CD4-positive, alpha-beta T cell treated with Interleukin-17A for 4 hours (primary cell): ENCODE data around the gene RPL11.
"Not testable (repeated sequence)": the region's sequence is repeated elsewhere in the genome, so short reads cannot be mapped to it uniquely, and the experiment has no call there.

Experiments used
- DNase-seq: peaks from one replicate; pipeline ENCODE4 v3.0.0-alpha.2; 2020; ENCODE audit warnings: mixed read lengths

Gene RPL11

GRCh38 chr1:23687680-23688079 is 3.9 kb upstream of the RPL11 start:
- not testable (repeated sequence) for DNase-seq

GRCh38 chr1:23688281-23688680 is 3.3 kb upstream of the RPL11 start:
- DNase-seq = not testable (repeated sequence)

- no peak for DNase-seq
Measured at GRCh38 chr1:23692308-23692871, 784 bp downstream of the RPL11 start.

- DNase-seq = no peak
Measured at GRCh38 chr1:23693599-23693998, 2.0 kb downstream of the RPL11 start.

- DNase-seq = no peak
Measured at GRCh38 chr1:23694371-23694770, 2.8 kb downstream of the RPL11 start.

- DNase-seq = no peak
Measured at GRCh38 chr1:23695667-23696066, 4.1 kb downstream of the RPL11 start.

- DNase-seq = no peak
Measured at GRCh38 chr1:23696335-23696989, 4.9 kb downstream of the RPL11 start.

- DNase-seq = no peak
Measured at GRCh38 chr1:23698466-23698865, 6.9 kb downstream of the RPL11 start.

GRCh38 chr1:23699280-23700179 is 7.9 kb downstream of the RPL11 start:
- no peak for DNase-seq

GRCh38 chr1:23701310-23701709 is 9.7 kb downstream of the RPL11 start:
- DNase-seq = no peak

- no peak for DNase-seq
Measured at GRCh38 chr1:23701996-23702395, 10.4 kb downstream of the RPL11 start.

- no peak for DNase-seq
Measured at GRCh38 chr1:23704834-23705495, 13.4 kb downstream of the RPL11 start.

- no peak for DNase-seq
Measured at GRCh38 chr1:23709229-23709628, 17.6 kb downstream of the RPL11 start.

GRCh38 chr1:23718482-23718881 is 26.9 kb downstream of the RPL11 start:
- no peak for DNase-seq

GRCh38 chr1:23719162-23719820 is 27.7 kb downstream of the RPL11 start:
- DNase-seq = no peak

- DNase-seq = no peak
Measured at GRCh38 chr1:23720256-23720995, 28.8 kb downstream of the RPL11 start.

- no peak for DNase-seq
Measured at GRCh38 chr1:23722652-23723051, 31.0 kb downstream of the RPL11 start.

- no peak for DNase-seq
Measured at GRCh38 chr1:23726686-23727085, 35.1 kb downstream of the RPL11 start.

- no peak for DNase-seq
Measured at GRCh38 chr1:23727362-23727811, 35.8 kb downstream of the RPL11 start.

- no peak for DNase-seq
Measured at GRCh38 chr1:23732363-23733224, 41.0 kb downstream of the RPL11 start.

GRCh38 chr1:23733281-23733680 is 41.7 kb downstream of the RPL11 start:
- DNase-seq = not testable (repeated sequence)
